Thyroid gland (tissue), 4 donors: ENCODE data around the gene COX10. TPM values are rescaled to one million over a fixed set of nuclear protein-coding genes. Genes with fewer than 3 reads are reported as not detected.

Experiments used
- DNase-seq, 2 donors: peaks; one replicate each; pipeline ENCODE4 v3.0.0-alpha.2; 2019
- H3K27ac ChIP-seq, 3 donors: fragments of 200-600 bp; sonication (generic); 1 replicate in 2 of 3; 2 replicates in 1 of 3; pipeline ENCODE4 v1.5.1; 2016 to 2019; ENCODE audit warnings: mild to moderate bottlenecking in 1 of 3, moderate library complexity in 1 of 3
- H3K27me3 ChIP-seq: fragments of 200-600 bp; sonication (generic); one replicate; pipeline ENCODE4 v1.5.1; 2019
- H3K36me3 ChIP-seq, 2 donors: fragments of 200-600 bp; sonication (generic); one replicate each; pipeline ENCODE4 v1.5.1; 2016 to 2019
- H3K4me1 ChIP-seq, 2 donors: fragments of 200-600 bp; sonication (generic); one replicate each; pipeline ENCODE4 v1.5.1; 2017 to 2019
- H3K4me3 ChIP-seq, 3 donors: fragments of 200-600 bp; sonication (generic); replicated peaks in 1 of 3; 1 replicate in 2 of 3; 2 replicates in 1 of 3; pipeline ENCODE4 v1.5.1; 2016; ENCODE audit warnings: mild to moderate bottlenecking in 1 of 3
- H3K9me3 ChIP-seq: fragments of 200-600 bp; sonication (generic); one replicate; pipeline ENCODE4 v1.5.1; 2017
- CTCF ChIP-seq, 6 experiments: fragments of 200-600 bp in 3 of 6; fragments of 450-650 bp in 3 of 6; sonication (generic) in 3 of 6; IDR thresholded peaks; one replicate each; pipeline ENCODE4 v1.5.1; 2016 to 2019; ENCODE audit warnings: antibody characterized with exemption in 6 of 6, mild to moderate bottlenecking in 2 of 6, inconsistent platforms in 1 of 6, moderate library complexity in 1 of 6
- POLR2A ChIP-seq, 2 donors: fragments of 450-650 bp; IDR thresholded peaks; one replicate each; pipeline ENCODE4 v1.6.1; 2017; ENCODE audit warnings: antibody characterized with exemption in 2 of 2, mild to moderate bottlenecking in 2 of 2, moderate library complexity in 1 of 2
- WGBS, 2 donors: methylation state at CpG; one replicate each; pipeline ENCODE4 v1.1.5; 2017; 5-methylcytosine and 5-hydroxymethylcytosine counted together
- intact Hi-C: fragments of 100-400 bp; cut with DNase I; formaldehyde crosslinking; loops from one replicate; pipeline ENCODE4 v1.15.1; 2023
- total RNA-seq, 4 donors: library from RNA; depleted of rRNA; stranded (reverse); fragments of >200 nt; gene quantifications; one replicate each; pipeline ENCODE4 v1.2.3, GENCODE V29; 2016

The COX10 gene
- total RNA-seq, 4 donors from 2014 or later = 33.1 to 43.5 (median 34.5) TPM

GRCh38 chr17:14123619-14124278 is 54.4 kb downstream of the COX10 start:
- 88 to 89% methylated on average over 5 of the region's 5 CpGs for WGBS, 2 donors
- no peaks in the 10 kb centered on the region for H3K9me3 ChIP-seq
- intact Hi-C loops = no loop called here

GRCh38 chr17:14124854-14125253 is 55.5 kb downstream of the COX10 start:
- Histone ChIP-seq H3K27me3 (no peaks in the 10 kb centered on the region), H3K36me3 (no peaks in the 10 kb centered on the region), H3K4me3 (no peak overlapping the region), H3K9me3 (no peaks in the 10 kb centered on the region), H3K27ac (no peak overlapping the region), H3K4me1 (no peaks in the 10 kb centered on the region)
- intact Hi-C loops = no loop called here
- TF ChIP-seq CTCF (IDR thresholded peaks at IDR 0.05) (no peak), POLR2A (IDR thresholded peaks at IDR 0.05) (no peak)
- 75 to 76% methylated on average over 4 of the region's 4 CpGs for WGBS, 2 donors
- no peak for DNase-seq

More at GRCh38 chr17:14123619-14124278, 54.4 kb downstream of the COX10 start:
- H3K4me3 ChIP-seq = no peak overlapping the region
- no peak overlapping the region for H3K27ac ChIP-seq
- DNase-seq = no peak
- no peaks in the 10 kb centered on the region for H3K27me3 ChIP-seq
- TF ChIP-seq POLR2A (IDR thresholded peaks at IDR 0.05) (no peak), CTCF (IDR thresholded peaks at IDR 0.05) (no peak)
- no peaks in the 10 kb centered on the region for H3K36me3 ChIP-seq
- H3K4me1 ChIP-seq = no peaks in the 10 kb centered on the region

GRCh38 chr17:14125518-14126137 is 56.3 kb downstream of the COX10 start:
- no peaks in the 10 kb centered on the region for H3K27me3 ChIP-seq
- H3K4me1 ChIP-seq = no peaks in the 10 kb centered on the region
- H3K9me3 ChIP-seq = no peaks in the 10 kb centered on the region
- no peak overlapping the region for H3K4me3 ChIP-seq
- TF ChIP-seq CTCF (IDR thresholded peaks at IDR 0.05) = no peak
- TF ChIP-seq POLR2A (IDR thresholded peaks at IDR 0.05) = no peak
- intact Hi-C loops = no loop called here
- no peaks in the 10 kb centered on the region for H3K36me3 ChIP-seq
- DNase-seq = no peak
- no peak overlapping the region for H3K27ac ChIP-seq
- WGBS, 2 donors = 85 to 86% methylated on average over 6 of the region's 6 CpGs

- intact Hi-C loops = no loop called here
- no peak overlapping the region for H3K4me3 ChIP-seq
- H3K27ac ChIP-seq = no peak overlapping the region
- no peaks in the 10 kb centered on the region for H3K9me3 ChIP-seq
- no peaks in the 10 kb centered on the region for H3K27me3 ChIP-seq
- TF ChIP-seq POLR2A (IDR thresholded peaks at IDR 0.05) (no peak), CTCF (IDR thresholded peaks at IDR 0.05) (no peak)
- H3K4me1 ChIP-seq = no peaks in the 10 kb centered on the region
- H3K36me3 ChIP-seq = no peaks in the 10 kb centered on the region
- no peak for DNase-seq
Measured at GRCh38 chr17:14133104-14133503, 63.8 kb downstream of the COX10 start.

GRCh38 chr17:14134456-14134855 is 65.2 kb downstream of the COX10 start:
- TF ChIP-seq CTCF (IDR thresholded peaks at IDR 0.05) (no peak), POLR2A (IDR thresholded peaks at IDR 0.05) (no peak)
- intact Hi-C loops = no loop called here
- Histone ChIP-seq H3K9me3 (no peaks in the 10 kb centered on the region), H3K4me3 (no peak overlapping the region), H3K27ac (no peak overlapping the region), H3K36me3 (no peaks in the 10 kb centered on the region), H3K4me1 (no peaks in the 10 kb centered on the region), H3K27me3 (no peaks in the 10 kb centered on the region)
- 90 to 91% methylated on average over 2 of the region's 2 CpGs for WGBS, 2 donors
- DNase-seq = no peak
